NOMO-1 (cell line): Measurements from ENCODE around the gene KCNJ9.
"Not testable (repeated sequence)": the region's sequence is repeated elsewhere in the genome, so short reads cannot be mapped to it uniquely, and the experiment has no call there.

ENCODE experiments used
- DNase-seq, 2 experiments: peaks; one replicate each; lab custom pipeline; 2025; ENCODE audit not compliant: unreplicated experiment in 2 of 2; lab: John Stamatoyannopoulos, UW

The KCNJ9 gene

DNA sequence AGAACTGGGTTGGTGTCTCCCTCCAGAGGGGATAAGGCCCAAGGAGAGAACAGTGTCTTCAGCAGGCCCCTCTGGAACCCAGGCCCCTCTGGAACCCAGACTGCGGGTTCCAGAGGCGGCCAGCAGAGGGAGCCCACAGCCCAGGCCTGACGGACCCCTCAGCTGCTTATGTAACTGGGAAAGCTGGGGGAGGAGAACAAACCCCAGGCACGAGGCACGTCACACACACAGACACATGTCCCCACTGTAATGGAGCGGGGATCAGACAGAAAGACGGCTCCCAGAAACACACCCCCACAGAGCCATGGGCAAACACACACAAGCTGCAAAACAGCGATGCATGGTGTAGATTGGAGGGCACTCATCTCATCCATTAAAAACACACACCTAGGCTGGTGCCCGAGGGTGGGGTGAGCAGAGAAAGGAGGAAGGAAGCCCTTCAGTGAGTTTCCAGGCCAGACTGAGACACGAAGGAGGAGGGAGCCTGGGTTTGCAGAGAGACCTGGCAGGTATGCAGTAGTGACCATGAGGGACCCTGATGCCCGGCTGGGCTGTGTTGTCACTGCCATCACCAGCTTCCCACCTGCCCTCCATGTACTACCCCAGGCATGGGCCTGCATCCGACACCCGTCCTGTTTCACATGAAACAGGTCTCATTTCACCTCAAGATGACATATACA, 19.8 kb downstream of the KCNJ9 start:
- DNase-seq: peak; percentile 60 to 82

DNA sequence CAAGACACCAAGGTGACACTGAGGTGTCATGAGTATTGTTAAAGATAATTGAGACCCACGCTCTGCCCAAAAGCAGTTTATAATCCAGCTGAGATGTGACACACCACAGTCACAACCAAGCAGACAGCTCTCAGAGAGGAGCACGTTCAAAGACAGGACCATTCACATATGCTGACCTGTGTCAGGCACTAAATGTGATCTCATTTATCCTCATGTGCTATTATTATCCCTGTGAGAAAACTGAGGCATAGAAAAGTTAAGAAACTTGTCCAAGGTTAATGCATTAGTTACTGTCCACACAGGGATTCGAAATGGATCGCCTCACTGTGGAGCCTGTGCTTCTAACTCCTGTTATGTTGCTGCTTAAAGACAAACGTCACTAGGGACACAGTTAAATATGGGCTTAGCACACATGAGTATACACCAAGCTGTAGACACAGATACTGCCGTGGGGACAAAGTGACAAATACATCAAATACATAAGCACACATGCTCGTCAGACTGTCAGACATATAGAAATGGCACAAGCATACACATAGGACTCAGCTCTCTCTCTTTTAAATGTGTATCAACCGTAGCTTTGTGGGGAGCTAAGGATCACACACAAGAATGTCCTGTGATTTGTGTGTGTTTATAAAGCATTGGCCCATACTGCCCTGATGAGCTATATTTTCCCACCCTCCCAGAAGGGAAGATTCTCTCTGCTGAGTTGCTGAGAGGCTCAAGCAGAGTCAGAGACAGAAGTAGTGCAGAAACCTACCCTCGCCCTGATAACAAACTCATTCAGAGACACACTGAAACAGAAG, 20.6 kb downstream of the KCNJ9 start:
- DNase-seq: no peak

DNA sequence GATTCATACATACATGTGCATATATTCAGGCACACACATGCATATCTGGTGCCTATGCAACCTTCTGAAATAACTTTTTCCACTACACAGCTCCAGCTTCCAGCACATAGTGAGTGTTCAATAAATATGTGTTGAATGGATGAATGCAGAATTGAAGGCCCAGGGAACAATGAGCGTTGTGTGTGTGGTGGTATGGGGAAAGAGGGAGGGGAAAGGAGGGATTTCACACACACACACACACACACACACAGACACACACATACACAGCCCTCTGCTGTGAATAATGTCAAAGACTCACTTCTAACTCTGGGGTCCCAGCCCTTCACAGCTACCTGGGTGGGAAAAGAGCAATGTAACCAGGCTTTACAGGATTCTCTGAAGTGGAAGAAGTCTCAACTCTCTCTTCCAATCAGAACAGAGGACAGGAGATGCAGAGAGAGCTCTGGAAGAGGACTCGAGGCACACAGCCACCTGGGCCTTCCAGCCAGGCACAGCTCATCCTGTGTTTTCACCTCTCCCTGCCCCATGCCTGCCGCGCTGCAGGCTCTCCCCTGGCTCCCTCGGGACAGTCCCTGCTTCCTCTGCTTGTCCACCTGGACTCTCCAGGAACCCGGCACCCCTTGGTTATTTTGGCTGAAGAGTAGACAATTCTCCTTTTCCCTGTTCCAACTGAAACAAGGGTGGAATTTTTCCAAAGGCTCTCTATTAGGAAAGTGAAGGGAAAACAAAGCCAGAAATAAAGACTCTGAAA, 22.5 kb downstream of the KCNJ9 start:
- DNase-seq: no peak

DNA sequence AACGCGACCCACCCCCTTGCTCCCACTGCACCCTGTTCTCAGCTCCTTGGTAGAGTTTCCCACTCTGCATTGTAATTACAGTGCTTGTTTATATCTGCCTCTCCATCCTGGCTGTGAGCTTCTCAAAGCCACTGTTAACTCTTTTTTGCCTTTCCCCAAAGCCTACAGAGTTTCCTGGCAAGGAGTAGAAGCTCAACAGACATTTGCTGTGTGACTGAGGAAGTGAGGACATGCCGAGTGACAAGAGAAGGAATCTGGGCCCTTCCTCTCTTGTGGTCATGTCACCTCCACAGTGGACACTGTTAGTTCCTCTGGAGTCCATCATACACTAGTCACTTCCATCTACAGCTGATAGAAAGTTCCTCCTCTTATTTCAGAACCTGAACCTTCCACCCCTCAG, 23.1 kb downstream of the KCNJ9 start:
- peak in 1 of 2 experiments; percentile 45 for DNase-seq

DNA sequence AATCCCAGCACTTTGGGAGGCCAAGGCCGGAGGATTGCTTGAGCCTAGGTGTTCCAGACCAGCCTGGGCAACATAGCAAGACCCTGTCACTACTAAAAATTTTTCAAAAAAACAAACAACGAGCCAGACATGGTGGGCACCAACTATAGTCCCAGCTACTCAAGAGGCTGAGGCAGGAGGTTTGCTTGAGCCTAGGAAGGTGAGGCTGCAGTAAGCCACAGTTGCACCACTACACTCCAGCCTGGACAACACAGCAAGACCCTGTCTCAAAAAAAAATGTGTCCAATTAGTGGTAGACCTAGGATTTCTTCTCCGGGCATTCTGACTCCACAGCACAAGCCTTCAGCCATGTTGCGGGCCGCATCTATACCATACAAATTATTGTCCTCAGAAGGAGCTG, 23.8 kb downstream of the KCNJ9 start:
- no peak for DNase-seq

DNA sequence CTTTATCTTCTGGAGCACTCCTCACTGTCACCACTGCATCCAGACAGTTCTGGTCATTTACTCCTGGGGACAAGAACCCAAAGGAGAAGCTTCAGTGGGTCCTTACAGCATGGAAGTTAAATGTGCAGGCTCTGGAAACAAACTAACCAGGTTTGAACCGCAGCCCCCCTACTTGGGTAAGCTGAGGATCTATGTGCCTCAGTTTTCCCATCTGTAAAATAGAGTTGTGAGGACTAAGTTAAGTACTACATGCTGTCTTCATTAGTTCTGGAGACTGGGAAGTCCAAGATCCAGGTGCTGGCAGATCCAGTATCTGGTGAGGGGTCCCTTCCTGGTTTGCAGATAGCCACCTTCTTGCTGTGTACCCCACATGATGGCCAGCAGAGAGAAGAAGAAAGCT, 26.2 kb downstream of the KCNJ9 start:
- no peak for DNase-seq

DNA sequence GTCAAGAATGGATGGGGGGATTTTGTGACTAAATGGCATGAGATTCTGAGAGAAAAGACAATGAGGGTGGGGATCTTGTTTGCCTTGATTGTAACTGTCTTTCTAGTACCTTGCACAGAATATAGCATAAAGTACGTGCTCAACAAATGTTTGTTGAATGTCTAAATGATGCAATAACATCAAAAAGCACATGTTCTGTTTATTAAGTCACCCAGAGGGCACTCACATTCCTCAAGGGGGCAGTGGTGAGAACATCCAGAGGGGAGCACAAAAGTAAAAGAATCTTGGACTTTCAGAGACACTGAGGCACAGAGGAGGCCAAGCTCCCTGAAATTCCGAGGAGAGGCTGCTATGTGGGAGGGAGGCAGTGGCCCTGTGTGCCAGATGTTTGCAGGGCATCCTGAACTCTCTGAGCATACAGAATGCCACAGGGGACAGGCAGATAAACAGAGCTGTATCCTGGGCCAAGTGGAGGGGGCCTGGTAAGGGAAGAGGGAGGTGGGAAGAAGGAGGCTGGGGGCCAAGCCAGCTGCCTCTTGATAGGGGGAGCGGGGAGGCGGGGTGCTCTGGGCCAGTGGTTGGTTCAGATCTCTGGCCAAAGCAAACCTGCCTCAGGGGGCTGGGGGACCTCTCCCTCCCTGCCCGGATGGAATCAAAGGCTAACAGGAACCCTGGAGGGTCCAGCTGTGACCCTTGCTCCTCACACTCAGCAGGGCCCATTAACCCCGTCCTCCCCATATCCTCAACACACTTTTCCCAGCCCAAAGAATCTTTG, 27.7 kb downstream of the KCNJ9 start:
- peak in 1 of 2 experiments; percentile 24 for DNase-seq

DNA sequence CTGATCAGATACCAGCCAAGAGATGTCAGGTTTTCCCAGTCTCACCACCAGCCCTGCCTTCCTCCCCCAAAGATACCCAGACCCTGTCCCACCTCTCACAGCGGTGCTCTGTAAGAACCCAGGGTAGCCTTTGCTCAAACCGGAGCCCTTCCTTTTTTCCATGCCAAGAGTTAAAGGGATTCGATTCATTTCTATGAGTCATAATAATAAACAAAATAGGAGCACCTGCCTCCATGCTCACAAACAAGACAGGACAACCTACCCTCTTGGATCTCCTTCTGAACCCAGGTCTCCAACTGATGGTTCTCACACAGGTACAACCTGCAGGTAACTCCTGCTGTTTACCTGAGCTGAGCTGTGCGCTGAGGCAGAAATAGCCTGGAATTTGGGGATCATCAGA, 28.3 kb downstream of the KCNJ9 start:
- no peak for DNase-seq

DNA sequence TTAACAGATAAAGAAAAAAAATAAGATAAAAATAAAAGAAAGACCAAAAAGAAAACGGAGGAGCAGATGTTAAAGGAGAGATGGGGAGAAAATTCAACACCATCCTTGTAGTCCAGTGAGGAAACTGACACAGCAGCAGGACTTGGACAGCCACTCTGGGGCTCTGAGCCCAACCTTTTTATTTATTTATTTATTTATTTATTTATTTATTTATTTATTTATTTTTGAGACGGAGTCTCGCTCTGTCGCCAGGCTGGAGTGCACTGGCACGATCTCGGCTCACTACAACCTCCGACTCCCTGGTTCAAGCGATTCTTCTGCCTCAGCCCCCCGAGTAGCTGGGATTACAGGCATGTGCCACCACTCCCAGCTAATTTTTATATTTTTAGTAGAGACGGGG, 30.1 kb downstream of the KCNJ9 start:
- not testable (repeated sequence) for DNase-seq

- no peak for DNase-seq
These were observed 31.0 kb downstream of the KCNJ9 start for GRCh38 chr1:160112357-160112756.

DNA sequence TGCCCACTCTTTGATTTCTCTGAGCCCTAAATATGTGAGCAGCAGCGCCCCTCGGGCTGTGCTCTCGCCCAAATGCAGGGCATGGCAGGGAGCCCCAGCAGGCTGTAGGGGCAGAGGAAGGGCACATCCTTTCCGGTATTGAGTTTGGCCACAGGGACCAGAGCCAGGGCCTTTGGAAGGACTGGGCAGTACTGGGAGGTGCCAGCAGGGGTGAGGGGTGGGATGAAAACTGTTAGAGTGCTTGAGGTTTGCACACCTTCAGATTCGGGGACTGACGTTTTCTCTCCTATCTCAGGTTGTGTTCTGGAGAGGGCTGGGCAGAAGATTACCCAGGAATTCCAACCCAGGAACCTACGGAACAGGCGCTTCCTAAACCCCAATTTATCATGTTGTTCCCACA, 32.1 kb downstream of the KCNJ9 start:
- DNase-seq: no peak

GRCh38 chr1:160114085-160114484, 32.7 kb downstream of the KCNJ9 start:
- no peak for DNase-seq

- DNase-seq: no peak
These were observed 34.4 kb downstream of the KCNJ9 start, which contains the start of gene ATP1A2 for GRCh38 chr1:160115545-160116282. Gene ATP1A2 (plus strand): TSS chr1:160115759. CDS start chr1:160115862, 103 bp downstream.

- no peak for DNase-seq
These were observed 35.2 kb downstream of the KCNJ9 start for GRCh38 chr1:160116283-160117147.

GRCh38 chr1:160117300-160117699, 36.0 kb downstream of the KCNJ9 start:
- no peak for DNase-seq

- DNase-seq: no peak
These were observed 36.4 kb downstream of the KCNJ9 start for GRCh38 chr1:160117709-160118183.

GRCh38 chr1:160118928-160119327, 37.6 kb downstream of the KCNJ9 start:
- no peak for DNase-seq

DNA sequence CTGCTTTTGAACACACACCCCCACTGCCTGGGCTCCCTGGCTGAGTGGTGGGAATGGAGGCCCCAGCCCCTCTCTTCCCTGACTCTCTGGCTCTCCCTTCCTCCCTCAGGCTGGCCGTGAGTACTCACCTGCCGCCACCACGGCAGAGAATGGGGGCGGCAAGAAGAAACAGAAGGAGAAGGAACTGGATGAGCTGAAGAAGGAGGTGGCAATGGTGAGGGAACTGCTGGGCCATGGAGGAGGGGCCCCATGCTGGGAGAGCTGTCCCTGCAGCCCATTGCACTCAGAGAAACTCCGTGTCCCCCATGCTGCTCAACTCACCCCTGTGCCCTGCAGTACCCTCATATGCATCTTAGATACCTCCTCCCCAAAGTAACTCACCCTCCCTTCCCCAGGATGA, 39.5 kb downstream of the KCNJ9 start:
- no peak for DNase-seq

GRCh38 chr1:160121388-160121787, 40.0 kb downstream of the KCNJ9 start:
- DNase-seq: no peak
